ENCODE data around the gene SEC31A.
"Not testable (repeated sequence)": the region's sequence is repeated elsewhere in the genome, so short reads cannot be mapped to it uniquely, and the experiment has no call there.

SEC31A gene

DNA sequence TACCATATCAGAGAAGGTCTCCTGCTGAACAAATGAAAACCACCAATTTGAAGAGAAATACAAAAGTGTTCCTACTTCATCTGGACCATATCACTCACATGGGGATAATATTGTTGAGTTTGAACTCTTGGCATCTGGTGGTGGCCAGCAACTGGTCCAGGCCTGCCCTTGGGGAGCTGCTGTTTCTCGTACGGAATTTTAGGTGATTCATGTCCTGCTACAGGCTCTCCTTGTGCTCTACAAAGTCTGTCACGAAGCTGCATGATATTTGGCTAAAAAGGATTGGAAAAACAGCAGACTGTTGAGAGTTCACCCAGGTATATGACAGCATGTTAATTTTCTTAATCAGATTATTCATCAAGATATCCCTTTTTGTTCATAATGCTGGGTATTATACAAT, 42.2 kb downstream of the SEC31A start:
- no peak for DNase-seq (ENCODE audit: low read depth in 2 of 2)

DNA sequence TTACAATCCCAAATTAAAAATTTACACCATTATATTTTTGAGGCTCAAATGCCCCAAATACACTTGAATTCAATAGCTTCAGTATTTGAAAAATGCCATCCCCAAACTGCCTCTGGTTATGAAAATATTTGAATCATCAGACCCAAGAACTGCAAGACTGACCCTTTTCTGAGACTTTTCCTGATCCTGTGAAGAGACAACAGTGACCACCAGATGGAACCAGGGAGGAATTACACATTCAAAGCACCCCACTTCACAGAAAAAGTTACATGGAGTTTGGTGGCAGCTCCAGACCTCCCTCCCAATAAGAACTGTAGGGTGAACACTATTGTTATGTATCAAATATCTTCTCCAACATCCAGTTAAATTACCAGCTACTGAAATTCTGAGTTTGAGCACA, 48.4 kb downstream of the SEC31A start:
- DNase-seq (ENCODE audit: low read depth in 2 of 2) = no peak

DNA sequence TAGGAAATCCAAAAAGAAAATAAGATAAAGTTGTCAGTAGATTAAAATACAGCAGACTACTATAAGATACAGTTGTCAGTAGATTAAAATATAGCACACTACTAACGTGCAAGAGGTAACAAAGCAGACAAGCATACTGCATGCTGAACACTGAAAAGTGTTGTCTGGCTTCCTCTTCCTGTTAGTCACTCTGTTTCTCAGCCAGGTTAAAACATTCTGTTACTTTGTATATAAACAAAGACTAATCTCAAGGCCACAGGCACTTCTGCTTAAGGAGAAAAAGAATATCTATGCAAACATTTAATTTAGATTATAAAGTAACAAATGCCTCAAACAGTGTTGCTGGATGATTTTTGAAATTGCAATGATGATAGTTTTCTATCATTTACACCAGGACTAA, 51.3 kb downstream of the SEC31A start:
- DNase-seq (ENCODE audit: low read depth in 2 of 2) = no peak

DNA sequence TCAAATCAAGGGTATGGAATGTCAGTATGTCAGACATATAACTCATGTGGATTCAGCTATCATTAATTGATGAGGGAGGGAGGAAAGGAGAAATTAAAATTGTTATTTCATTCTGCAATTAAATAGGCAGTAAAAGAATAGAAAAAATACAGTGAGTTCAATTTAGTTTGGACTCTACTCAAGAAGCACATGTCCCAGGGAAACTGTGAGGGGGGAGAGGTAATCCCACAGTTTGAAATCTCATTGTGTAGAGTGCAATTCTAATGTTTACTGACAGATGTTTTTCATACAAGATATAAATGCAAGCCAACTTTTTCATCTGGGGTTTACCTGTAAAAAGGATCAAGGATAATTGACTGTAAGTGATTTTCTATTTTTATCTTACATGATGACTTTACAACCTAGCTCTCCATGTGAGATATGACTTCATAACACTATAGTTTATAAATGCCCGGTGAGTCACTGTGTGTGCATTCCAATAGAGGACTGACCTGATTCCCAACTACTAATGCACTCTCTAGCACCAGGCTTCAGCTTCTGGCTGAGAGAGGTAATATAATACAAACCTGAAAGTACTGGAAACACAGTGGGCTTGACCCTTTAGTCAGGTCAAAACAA, 57.1 kb downstream of the SEC31A start:
- DNase-seq (ENCODE audit: low read depth in 2 of 2) = no peak

DNA sequence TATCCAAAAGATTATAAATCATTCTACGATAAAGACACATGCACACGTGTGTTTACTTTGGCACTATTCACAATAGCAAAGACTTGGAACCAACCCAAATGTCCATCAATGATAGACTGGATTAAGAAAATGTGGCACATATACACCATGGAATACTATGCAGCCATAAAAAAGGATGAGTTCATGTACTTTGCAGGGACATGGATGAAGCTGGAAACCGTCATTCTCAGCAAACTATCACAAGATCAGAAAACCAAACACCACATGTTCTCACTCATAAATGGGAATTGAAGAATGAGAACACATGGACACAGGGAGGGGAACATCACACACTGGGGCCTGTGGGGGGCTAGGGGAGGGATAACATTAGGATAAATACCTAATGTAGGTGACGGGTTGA, 57.9 kb downstream of the SEC31A start:
- DNase-seq (ENCODE audit: low read depth in 2 of 2) = not testable (repeated sequence)

DNA sequence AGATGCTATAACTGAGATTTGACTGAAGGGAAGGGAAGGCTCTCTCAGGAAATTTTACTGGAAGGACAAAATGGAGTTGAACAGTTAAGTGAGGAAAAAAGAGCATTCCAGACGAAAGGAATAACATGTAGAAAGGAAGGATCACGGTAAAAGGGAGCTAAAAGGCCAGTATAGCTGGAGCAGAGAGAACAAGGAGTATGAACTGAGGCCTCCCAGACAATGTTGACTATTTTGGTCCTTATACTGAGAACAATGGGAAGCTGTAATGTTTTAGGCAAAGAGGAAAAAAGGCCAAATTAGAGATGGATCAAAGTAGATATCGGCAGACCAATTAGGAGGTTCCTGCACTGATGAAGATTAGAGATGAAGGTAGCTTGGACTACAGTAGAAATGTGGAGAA, 65.5 kb downstream of the SEC31A start:
- DNase-seq (ENCODE audit: low read depth in 2 of 2) = no peak

DNA sequence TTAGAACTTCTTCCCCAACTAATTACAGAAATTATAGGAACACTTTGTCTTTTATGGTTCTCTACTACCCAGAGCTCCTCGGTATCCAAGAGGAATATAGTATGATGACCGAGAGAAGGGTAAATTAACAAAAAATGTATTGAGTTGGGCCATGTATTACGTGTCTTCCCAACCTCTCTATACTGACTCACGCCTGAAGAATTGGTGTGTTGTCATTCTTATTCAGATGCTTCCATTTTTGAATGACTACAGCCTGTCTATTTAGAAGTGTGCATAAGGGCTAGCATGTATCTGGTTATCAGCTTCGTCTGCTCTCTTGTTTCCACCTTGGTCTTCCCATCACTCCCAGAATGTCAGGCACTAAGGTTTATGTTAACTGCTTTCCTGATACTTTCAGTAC, 67.9 kb downstream of the SEC31A start:
- DNase-seq (ENCODE audit: low read depth in 2 of 2) = no peak

DNA sequence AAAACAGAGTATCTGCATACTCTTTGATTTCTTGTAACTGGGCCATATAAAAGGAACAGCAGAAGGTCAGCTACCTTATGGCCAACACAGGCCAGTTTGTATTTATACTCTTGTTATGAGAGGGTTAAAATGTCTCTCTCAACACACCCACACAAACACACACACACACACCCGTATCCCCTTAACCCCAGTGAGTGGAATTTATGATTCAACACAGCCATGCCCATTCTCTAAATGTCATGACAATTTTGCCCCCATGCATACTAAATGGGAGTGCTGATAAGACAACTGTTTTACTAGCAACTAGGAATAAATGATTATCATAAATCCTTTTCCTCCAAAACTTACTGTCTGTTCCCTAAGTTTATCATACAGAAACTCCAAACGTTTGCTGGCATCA, 70.3 kb downstream of the SEC31A start:
- DNase-seq (ENCODE audit: low read depth in 2 of 2) = no peak

DNA sequence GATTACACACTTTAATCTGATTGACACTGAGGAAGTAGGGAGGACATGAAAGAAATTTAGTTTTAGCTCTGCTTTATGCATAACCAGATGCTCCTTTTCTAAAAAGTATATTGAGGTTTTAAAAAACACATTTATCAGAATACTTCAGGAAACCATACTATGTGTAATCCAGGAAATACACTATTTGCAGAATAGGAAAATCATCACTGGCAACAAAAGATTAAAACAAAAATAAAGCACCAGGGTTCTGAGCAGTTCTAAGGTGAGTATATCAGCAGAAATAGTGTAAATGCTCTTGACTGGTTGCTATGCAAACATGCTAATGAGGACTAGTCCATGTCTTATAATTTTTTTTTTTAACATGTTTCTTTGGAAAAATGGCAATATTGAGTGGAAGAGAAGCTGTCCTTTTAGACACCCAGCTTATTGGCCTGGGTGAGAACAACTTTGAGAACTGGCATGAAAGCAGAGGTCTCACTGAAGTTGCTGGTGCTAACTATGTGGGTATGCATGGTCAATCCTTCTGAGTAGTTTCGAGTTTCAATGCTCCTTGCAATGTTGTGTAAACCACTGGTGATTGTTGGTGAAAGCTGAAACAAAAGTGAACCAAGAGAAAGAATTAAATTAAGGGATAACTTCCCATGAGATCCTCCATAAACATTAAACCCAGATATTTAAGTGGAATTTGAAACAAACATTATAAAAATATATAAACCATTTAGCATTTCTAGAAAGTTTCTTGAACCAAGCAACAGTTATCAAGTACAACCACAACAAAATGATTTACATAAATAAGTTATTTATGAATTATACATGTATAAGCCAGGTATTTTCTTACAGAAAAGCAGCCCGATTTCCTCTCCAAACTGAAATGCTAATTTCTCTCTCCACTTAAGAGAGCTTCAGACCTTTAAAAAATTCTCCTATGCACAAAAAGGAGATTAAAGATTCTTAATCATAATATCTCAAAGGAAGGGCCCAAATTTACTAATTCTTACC, 72.0 kb downstream of the SEC31A start:
- no peak for DNase-seq (ENCODE audit: low read depth in 2 of 2)

DNA sequence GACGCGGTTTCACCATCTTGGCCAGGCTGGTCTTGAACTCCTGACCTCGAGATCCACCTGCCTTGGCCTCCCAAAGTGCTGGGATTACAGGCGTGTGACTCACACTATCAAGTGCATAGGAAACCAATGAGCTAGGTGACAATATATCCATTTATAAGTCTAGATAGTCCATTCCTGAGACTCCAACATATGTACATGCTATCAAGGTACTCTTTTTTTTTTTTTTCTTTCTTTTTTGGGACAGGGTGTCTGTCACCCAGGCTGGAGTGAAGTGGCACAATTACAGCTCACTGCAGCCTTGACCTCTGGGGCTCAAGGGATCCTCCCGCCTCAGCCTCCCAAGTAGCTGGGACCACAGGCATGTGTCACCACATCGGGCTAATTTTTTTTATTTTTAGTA, 74.1 kb downstream of the SEC31A start:
- DNase-seq (ENCODE audit: low read depth in 2 of 2) = not testable (repeated sequence)

DNA sequence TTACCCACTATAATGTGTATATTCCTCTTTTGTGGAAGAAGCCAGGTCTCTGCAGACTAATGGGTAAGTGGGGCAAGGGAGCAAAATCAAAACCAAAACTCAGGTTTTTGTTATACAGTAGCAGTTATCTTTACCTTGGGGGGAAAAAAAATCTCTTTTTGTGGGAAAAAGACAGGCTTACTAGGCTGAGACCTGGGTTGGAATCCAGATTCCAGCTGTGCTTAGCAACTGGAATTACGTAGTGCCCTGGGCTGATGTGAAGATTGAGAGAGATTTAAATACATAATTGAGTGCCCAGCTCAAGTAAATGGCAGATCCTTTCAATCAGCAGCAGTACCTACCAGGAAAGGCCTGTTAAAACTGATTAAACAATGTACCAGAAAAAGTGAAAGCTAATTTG, 76.9 kb downstream of the SEC31A start:
- DNase-seq (ENCODE audit: low read depth in 2 of 2) = no peak

DNA sequence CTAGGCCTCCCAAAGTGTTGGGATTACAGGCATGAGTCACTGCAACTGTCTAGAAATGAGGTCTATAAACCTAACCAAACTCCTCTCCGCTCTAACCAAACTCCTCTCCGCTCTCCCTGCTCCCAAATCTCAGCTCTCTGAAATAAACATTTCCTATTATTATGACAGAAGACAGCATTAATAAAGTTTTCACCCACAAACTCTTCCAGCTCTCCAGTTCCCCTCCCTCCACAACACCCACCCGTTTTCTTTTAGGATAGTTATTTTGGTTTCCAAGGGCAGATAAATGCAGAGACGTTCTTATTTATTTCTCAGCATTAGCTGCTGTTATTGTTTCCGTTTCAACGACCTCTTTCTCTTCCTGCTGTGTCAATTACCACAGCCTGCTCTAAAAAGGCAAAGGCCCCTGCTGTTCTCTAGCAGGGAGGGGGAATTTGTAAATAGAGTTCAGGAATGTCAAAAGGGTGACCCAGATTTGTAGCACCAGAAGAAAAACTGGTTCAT, 79.1 kb downstream of the SEC31A start:
- DNase-seq (ENCODE audit: low read depth in 2 of 2) = no peak

DNA sequence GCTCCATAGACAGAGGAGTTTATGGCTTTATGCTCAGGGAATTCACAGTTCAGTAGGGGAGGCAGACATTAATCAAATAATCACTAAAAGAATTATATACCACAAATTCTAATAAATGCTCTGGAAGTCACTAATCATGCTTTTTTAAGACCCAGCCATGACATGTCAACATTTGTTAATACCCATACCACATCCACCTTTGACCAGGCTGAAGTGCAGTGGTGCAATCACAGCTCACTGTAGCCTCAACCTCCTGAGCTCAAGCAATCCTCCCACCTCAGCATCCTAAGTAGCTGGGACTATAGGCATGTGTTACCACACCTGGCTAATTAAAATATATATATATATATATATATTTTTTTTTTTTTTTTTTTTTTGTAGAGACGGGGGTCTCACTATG, 79.6 kb downstream of the SEC31A start:
- no peak for DNase-seq (ENCODE audit: low read depth in 2 of 2)

DNA sequence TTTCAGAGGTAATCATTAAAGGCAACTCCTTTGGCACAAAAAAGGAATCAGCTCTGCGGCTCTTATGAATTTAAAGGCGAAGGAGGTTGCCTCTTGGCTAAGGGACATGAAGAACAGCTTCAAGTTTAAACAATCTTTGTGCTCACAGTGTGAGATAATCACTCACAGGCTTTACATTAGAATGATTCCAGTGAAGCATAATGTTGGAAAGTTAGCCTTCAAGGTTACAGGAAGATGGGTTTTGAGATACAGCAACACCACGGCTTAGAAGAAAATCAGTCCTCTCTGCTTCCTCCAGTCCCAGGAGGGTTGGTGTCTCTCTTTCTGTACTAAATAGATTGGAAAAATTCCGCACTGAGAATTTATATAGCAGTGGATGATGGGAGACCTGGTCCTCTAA, 80.8 kb downstream of the SEC31A start:
- no peak for DNase-seq (ENCODE audit: low read depth in 2 of 2)

DNA sequence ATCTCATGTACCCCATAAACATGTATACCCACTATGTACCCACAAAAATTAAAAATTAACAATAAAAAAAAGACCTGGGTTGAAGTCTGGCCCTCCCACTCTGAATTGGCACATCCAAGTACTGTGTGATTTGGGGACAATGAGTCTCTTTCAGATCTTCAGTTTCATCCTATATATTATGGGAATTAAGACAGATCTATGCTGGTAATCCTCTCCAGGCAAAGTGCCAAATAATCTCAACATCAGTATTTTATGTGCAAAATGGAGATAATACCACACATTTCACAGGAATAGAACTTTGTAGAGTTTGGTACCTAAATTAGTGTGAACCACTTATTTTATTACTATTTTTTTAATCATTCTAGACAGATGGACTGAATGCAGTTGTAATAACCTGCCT, 81.3 kb downstream of the SEC31A start:
- DNase-seq (ENCODE audit: low read depth in 2 of 2) = no peak

DNA sequence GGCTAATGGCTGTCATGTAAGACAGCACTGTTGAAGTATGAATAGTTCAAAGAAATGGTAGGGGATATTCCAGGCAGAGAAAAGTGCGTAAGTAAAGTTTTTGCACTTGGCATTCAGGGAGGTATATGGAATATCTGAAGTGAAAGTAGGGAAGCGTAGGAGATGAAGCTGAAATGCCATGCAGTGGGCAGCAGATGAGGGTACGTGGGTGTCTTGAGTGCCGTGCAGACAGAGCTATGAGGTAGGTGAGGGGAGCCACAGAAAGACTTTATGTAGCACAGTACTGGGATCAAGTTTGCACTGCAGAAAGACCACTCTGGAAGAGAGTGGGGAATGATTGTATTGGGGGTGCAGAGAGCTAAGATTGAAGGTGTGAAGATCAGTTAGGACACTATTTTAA, 87.2 kb downstream of the SEC31A start:
- DNase-seq (ENCODE audit: low read depth in 2 of 2) = no peak

DNA sequence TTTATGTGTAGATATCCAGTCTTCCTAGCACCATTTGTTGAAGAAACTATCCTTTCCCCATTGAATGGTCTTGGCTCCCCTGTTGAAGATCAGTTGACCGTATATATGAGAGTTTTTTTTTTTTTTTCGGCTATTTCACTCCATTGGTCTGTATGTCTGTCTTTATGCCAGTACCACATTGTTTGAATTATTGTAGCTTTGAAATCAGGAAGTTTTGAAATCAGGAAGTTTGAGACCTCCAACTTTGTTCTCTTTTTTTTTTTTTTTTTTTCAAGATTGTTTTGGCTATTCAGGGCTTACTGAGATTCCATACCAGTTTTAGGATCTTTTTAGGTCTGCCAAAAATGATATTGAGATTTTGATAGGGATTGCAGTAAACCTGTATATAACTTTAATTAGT, 88.0 kb downstream of the SEC31A start:
- no peak for DNase-seq (ENCODE audit: low read depth in 2 of 2)

DNA sequence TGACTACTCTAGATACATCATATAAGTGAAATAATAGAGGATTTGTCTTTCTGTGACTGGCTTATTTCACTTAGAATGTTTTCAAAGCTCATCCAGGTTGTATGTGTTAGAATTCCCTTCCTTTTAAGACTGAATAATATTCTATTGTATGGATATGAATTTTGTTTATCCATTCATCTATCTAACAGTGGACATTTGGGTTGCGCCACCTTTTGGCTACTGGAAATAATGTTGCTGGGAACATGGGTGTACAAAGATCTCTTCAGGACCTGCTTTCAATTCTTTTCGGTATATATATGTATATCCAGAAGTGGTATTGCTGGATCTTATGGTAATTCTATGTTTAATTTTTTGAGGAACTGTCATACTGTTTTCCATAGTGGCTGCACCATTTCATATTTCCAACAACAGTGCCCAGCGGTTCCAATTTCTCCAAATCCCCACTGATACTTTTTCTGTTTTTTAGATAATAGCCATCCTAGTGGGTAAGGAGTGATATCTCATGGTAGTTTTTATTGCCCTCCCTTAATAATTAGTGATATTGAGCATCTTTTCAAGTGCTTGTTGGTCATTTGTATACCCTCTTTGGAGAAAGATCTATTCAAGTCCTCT, 88.9 kb downstream of the SEC31A start:
- DNase-seq (ENCODE audit: low read depth in 2 of 2) = no peak

DNA sequence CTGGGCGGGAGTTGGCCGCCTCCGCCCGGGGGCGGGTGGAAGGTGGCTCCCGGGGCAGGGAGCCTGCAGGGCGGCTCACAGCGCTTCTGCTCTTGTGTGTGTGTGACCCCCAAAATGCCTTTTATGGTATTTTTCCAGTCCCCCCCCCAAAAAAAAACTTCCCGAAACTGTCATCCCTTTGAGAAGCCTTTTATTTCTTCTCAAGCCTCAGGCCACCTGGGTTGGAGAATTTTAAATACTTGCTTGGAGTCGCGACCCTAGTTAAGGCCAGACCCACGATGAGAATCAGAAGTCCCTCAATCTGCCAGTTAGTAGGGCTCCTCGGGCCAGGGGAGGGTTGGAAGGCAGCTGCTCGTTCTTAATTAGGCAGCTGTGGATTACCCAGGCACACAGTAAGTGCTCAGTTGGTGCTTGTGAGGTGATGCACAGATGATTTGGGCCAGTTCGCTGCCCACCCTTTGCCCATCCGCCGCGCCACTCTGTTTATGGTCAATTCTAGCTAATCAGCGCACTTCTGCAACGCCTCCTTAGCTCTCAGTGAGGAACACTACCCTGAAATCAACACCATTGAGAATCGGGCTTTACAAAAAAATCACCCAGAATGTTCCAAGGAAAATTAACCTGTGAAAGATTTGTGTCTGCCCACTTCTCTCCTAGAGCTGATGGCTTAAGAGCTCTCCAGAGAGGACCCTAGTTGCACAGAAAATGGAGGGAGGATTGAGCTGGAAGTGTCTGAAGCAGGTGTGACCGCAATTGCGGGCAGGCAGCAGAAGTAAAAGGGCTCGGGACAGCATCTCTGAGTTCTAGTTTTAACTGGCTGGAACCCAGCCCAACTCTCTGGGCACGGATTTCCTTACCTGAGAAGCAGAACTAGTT, 91.7 kb downstream of the SEC31A start:
- DNase-seq (ENCODE audit: low read depth in 2 of 2) = no peak

DNA sequence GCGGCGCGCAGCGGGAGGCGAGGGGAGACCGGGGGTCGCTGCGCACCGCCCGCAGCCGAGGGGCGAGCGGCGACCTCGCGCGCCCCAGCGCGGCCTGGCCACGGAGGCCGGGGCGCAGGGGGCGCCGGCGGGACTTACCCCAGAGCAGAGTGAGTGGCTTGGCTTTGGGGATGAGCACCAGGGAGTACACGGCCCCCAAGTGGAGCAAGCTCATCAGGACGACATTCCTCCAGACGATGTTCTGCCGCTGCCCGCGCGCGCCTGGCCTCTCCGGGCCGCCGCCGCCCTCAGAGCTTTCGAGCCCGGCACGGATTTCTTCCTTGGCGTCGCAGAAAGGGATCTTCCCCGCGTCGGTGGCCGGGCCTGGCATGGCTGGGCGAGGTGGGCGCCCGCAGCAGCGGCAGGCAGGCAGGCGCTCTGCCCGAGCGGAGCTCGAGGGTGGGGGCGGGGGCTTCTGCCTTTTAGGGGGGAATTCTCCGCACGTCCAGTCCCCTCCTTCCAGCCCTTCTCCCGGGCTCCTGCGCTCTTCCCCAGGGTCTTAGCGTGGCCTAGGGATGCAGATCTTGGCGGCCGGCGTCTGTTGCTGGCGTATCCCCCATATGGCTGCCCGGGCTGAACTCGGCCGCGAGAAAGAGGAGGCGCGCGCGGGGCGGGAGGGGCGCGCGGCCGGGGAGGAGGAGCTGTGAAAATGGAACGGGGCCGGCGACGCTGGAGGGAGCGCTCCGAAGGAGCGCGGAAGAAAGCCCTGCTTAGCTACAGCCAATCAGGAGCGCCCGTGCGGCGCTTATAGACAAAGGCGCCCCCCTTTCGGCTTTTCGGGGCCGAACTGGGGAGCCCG, 92.6 kb downstream of the SEC31A start, which contains the start of gene SCD5:
Gene SCD5 (minus strand): TSS at position 629 of the 838 bp plus-strand sequence. CDS start 259 bp downstream, at position 370.
- DNase-seq (ENCODE audit: low read depth in 2 of 2) = peak; percentile 19 to 31

All from stimulated activated CD8-positive, alpha-beta memory T cell treated with anti-CD3 and anti-CD28 coated beads, Interleukin-7, amount 100 ng/mL, for 1 hour (primary cell).